Measurements from ENCODE around the gene KDM5B. TPM values are rescaled to one million over a fixed set of nuclear protein-coding genes. Genes with fewer than 3 reads are reported as not detected.

KDM5B gene
- total and polyA plus RNA-seq, 2 experiments from 2014 or later: 175 to 202 TPM

DNA sequence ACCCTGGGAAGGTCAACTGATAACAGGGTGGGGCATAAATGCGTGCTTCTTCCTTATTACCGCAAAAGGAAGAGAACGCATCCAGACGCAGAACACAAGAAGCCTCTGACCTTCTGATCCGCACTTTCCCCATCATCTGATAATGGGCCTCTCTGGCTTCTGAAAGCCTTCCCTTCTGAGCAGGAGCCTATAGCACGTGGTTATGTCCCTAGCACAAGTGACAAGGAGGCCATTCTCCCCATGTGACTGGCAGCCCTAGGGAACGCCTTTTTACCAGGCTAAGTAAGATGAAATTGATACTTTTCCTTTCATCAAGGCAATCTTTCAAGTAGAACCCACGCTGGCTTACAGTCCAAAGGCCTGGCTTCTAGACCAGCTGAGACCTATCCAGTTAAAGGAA, 46.6 kb upstream of the KDM5B start:
- Mint-ChIP-seq H3K36me3 (ENCODE audit: low read depth) (peaks cover 54% of the 10 kb centered on the region), H3K4me1 (peaks cover 4% of the 10 kb centered on the region; the same call in 2 of the 3 replicates), H3K4me3 (no peak overlapping the region), H3K9me3 (no peaks in the 10 kb centered on the region), H3K27me3 (ENCODE audit: insufficient read depth, low read depth, poor library complexity) (peaks cover 2% of the 10 kb centered on the region), H3K27ac (no peak overlapping the region)
- ATAC-seq (no peak), DNase-seq (ENCODE audit: low spot score) (no peak)
- H3K4me2 ChIP-seq: no peak overlapping the region
- no peaks in the 10 kb centered on the region for H3K9me2 ChIP-seq (ENCODE audit: insufficient read depth)
- TF ChIP-seq ZNF114 (CRISPR knock-in tag; IDR thresholded peaks at IDR 0.05) (no peak), EZH2 (IDR thresholded peaks at IDR 0.05; ENCODE audit: low read depth, unreplicated experiment) (no peak), EZH2phosphoT487 (IDR thresholded peaks at IDR 0.05; ENCODE audit: unreplicated experiment) (no peak), ZNF331 (CRISPR knock-in tag; IDR thresholded peaks at IDR 0.05; ENCODE audit: low read depth) (no peak), NANOG (IDR thresholded peaks at IDR 0.05; ENCODE audit: borderline replicate concordance) (no peak), JUNB (IDR thresholded peaks at IDR 0.05; ENCODE audit: unreplicated experiment) (no peak), CREB1 (CRISPR knock-in tag; IDR thresholded peaks at IDR 0.05; ENCODE audit: low read depth) (no peak)
- TF ChIP-seq, protein P1, sequence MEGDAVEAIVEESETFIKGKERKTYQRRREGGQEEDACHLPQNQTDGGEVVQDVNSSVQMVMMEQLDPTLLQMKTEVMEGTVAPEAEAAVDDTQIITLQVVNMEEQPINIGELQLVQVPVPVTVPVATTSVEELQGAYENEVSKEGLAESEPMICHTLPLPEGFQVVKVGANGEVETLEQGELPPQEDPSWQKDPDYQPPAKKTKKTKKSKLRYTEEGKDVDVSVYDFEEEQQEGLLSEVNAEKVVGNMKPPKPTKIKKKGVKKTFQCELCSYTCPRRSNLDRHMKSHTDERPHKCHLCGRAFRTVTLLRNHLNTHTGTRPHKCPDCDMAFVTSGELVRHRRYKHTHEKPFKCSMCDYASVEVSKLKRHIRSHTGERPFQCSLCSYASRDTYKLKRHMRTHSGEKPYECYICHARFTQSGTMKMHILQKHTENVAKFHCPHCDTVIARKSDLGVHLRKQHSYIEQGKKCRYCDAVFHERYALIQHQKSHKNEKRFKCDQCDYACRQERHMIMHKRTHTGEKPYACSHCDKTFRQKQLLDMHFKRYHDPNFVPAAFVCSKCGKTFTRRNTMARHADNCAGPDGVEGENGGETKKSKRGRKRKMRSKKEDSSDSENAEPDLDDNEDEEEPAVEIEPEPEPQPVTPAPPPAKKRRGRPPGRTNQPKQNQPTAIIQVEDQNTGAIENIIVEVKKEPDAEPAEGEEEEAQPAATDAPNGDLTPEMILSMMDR (conservative IDR thresholded peaks at IDR 0.05; ENCODE audit: low read depth in 2 of 2): no peak
- TF ChIP-seq, protein P2, sequence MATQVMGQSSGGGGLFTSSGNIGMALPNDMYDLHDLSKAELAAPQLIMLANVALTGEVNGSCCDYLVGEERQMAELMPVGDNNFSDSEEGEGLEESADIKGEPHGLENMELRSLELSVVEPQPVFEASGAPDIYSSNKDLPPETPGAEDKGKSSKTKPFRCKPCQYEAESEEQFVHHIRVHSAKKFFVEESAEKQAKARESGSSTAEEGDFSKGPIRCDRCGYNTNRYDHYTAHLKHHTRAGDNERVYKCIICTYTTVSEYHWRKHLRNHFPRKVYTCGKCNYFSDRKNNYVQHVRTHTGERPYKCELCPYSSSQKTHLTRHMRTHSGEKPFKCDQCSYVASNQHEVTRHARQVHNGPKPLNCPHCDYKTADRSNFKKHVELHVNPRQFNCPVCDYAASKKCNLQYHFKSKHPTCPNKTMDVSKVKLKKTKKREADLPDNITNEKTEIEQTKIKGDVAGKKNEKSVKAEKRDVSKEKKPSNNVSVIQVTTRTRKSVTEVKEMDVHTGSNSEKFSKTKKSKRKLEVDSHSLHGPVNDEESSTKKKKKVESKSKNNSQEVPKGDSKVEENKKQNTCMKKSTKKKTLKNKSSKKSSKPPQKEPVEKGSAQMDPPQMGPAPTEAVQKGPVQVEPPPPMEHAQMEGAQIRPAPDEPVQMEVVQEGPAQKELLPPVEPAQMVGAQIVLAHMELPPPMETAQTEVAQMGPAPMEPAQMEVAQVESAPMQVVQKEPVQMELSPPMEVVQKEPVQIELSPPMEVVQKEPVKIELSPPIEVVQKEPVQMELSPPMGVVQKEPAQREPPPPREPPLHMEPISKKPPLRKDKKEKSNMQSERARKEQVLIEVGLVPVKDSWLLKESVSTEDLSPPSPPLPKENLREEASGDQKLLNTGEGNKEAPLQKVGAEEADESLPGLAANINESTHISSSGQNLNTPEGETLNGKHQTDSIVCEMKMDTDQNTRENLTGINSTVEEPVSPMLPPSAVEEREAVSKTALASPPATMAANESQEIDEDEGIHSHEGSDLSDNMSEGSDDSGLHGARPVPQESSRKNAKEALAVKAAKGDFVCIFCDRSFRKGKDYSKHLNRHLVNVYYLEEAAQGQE (IDR thresholded peaks at IDR 0.05; ENCODE audit: unreplicated experiment): no peak
- TF ChIP-seq, protein P3, sequence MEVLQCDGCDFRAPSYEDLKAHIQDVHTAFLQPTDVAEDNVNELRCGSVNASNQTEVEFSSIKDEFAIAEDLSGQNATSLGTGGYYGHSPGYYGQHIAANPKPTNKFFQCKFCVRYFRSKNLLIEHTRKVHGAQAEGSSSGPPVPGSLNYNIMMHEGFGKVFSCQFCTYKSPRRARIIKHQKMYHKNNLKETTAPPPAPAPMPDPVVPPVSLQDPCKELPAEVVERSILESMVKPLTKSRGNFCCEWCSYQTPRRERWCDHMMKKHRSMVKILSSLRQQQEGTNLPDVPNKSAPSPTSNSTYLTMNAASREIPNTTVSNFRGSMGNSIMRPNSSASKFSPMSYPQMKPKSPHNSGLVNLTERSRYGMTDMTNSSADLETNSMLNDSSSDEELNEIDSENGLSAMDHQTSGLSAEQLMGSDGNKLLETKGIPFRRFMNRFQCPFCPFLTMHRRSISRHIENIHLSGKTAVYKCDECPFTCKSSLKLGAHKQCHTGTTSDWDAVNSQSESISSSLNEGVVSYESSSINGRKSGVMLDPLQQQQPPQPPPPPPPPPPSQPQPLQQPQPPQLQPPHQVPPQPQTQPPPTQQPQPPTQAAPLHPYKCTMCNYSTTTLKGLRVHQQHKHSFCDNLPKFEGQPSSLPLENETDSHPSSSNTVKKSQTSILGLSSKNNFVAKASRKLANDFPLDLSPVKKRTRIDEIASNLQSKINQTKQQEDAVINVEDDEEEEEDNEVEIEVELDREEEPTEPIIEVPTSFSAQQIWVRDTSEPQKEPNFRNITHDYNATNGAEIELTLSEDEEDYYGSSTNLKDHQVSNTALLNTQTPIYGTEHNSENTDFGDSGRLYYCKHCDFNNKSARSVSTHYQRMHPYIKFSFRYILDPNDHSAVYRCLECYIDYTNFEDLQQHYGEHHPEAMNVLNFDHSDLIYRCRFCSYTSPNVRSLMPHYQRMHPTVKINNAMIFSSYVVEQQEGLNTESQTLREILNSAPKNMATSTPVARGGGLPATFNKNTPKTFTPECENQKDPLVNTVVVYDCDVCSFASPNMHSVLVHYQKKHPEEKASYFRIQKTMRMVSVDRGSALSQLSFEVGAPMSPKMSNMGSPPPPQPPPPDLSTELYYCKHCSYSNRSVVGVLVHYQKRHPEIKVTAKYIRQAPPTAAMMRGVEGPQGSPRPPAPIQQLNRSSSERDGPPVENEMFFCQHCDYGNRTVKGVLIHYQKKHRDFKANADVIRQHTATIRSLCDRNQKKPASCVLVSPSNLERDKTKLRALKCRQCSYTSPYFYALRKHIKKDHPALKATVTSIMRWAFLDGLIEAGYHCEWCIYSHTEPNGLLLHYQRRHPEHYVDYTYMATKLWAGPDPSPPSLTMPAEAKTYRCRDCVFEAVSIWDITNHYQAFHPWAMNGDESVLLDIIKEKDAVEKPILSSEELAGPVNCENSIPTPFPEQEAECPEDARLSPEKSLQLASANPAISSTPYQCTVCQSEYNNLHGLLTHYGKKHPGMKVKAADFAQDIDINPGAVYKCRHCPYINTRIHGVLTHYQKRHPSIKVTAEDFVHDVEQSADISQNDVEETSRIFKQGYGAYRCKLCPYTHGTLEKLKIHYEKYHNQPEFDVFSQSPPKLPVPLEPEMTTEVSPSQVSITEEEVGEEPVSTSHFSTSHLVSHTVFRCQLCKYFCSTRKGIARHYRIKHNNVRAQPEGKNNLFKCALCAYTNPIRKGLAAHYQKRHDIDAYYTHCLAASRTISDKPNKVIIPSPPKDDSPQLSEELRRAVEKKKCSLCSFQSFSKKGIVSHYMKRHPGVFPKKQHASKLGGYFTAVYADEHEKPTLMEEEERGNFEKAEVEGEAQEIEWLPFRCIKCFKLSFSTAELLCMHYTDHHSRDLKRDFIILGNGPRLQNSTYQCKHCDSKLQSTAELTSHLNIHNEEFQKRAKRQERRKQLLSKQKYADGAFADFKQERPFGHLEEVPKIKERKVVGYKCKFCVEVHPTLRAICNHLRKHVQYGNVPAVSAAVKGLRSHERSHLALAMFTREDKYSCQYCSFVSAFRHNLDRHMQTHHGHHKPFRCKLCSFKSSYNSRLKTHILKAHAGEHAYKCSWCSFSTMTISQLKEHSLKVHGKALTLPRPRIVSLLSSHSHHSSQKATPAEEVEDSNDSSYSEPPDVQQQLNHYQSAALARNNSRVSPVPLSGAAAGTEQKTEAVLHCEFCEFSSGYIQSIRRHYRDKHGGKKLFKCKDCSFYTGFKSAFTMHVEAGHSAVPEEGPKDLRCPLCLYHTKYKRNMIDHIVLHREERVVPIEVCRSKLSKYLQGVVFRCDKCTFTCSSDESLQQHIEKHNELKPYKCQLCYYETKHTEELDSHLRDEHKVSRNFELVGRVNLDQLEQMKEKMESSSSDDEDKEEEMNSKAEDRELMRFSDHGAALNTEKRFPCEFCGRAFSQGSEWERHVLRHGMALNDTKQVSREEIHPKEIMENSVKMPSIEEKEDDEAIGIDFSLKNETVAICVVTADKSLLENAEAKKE (CRISPR knock-in tag; IDR thresholded peaks at IDR 0.05): no peak
- H3K4me1 ChIP-seq (ENCODE audit: insufficient read depth): peaks cover 3% of the 10 kb centered on the region; the same call in 1 of the 2 replicates
- H4K20me1 ChIP-seq (replicated peaks; ENCODE audit: insufficient read depth): peaks cover 9% of the 10 kb centered on the region
- no peak overlapping the region for H3K27ac ChIP-seq (ENCODE audit: low read depth)
- H3F3A ChIP-seq (replicated peaks; ENCODE audit: low read depth): peaks cover 4% of the 10 kb centered on the region; the same call in 1 of the 2 replicates
- H2AFZ ChIP-seq: no peak overlapping the region
- H3K36me3 ChIP-seq (ENCODE audit: insufficient read depth): peaks cover 15% of the 10 kb centered on the region; the same call in 1 of the 2 replicates
- H3K4me3 ChIP-seq: no peak overlapping the region
- H3K27me3 ChIP-seq (ENCODE audit: insufficient read depth): no peaks in the 10 kb centered on the region
- H3K79me2 ChIP-seq (replicated peaks; ENCODE audit: insufficient read depth): peaks cover 20% of the 10 kb centered on the region
